Urothelium cell line (cell line): ENCODE measurements around the gene CLINT1.

Source experiments
- DNase-seq: peaks from one replicate; pipeline ENCODE4 v3.0.0; 2011; ENCODE audit warnings: low spot score, mixed read lengths
- FAIRE-seq: peaks from 2 replicates; lab custom pipeline; 2011; peaks lifted over from hg19 to GRCh38; lab: Jason Lieb, UNC

Gene CLINT1

DNA sequence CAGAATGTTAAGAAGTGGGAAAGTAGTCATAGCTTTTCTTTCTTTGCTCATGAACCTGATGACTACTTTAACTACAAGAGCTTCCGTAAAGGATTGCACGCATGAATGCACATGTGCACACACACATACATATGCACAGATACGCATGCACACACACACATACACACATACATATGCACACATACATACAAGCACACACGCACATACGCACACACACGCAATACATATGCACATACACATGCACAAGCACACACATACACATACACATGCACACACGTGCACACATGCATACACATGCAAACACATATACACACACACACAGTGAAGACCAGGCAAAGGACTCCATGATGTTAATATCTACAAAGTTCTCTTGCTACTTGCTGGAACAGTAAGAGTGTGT, 92.5 kb downstream of the CLINT1 start:
- DNase-seq: no peak
- FAIRE-seq: peak; percentile 55

- DNase-seq (no peak), FAIRE-seq (no peak)
Observed at GRCh38 chr5:157764531-157764930, 94.4 kb downstream of the CLINT1 start.

GRCh38 chr5:157761690-157762621, 97.0 kb downstream of the CLINT1 start:
- peak; percentile 67 for DNase-seq
- no peak for FAIRE-seq

DNA sequence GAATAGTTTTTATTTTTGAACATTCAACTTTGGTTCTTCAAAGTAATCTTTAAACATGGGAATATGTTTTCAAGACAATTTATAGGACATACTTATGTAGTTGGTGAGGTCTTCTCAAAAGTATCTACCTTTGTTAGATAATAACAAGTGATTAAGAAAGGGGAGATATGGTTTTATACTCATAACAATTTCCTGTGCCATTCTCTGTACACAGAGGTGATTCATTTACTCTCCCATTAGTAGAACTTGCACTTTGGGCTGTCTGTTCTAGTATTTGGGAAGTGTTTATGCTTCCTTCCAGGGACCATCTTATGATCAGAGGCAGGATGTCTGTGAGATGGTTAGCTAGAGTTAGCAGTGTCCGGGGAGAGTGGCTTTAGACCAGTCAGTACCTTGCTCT, 100.2 kb downstream of the CLINT1 start:
- no peak for FAIRE-seq
- DNase-seq: no peak

DNA sequence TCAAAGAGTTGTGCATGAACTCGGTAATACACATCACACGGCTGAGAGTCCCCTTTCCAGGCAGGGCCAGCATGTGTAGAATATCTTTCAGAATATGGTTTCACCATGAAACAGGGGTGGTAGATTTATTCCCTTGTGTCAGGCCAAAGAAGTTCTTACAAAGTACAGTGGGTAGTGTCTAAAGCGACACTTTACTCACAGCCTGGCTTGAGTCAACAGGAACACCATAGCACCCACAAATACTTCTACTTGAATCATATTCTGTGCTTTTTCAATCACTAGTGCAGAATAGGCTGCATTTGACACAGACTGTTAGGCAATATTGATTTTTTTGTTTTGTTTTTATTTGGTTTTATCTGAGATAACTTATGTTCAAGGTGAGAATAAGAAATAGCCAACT, 102.8 kb downstream of the CLINT1 start:
- FAIRE-seq (no peak), DNase-seq (no peak)

- FAIRE-seq (no peak), DNase-seq (peak; percentile 57)
Observed at GRCh38 chr5:157750320-157750719, 108.6 kb downstream of the CLINT1 start.

- FAIRE-seq (no peak), DNase-seq (no peak)
Observed at GRCh38 chr5:157749462-157749799, 109.5 kb downstream of the CLINT1 start.

DNA sequence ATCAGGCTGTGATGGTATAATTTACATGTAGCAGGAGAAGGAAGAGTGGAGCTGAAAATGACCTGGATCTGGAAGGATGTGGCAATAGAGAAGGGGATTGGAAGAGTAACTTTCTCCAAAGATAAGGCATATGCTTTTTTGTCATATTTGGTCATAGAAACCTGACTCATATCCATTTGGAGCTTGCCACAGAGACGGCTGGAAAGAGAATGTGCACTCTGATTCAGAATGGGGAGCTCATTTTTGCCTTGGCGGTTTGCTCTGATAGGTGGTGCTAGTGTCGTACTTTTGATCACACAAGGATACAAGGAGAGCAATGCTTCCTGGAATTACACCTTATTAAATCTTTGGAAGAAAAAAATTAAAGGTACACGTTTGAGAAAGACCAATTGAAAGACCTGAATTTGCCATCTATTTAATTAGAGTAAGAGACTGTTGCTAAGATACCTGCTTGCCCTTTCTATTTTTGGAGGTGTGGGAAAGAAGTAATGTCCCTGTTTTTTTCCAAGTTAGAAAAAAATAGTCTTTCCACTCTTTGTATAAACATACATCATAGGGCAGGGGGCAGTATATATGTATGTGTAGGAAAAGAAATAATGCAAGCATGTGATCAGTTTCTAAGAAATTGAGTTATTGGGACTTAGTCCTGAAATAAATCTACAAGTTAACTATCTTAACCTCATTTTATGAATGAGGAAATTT, 110.0 kb downstream of the CLINT1 start:
- DNase-seq (peak; percentile 43), FAIRE-seq (no peak)

DNA sequence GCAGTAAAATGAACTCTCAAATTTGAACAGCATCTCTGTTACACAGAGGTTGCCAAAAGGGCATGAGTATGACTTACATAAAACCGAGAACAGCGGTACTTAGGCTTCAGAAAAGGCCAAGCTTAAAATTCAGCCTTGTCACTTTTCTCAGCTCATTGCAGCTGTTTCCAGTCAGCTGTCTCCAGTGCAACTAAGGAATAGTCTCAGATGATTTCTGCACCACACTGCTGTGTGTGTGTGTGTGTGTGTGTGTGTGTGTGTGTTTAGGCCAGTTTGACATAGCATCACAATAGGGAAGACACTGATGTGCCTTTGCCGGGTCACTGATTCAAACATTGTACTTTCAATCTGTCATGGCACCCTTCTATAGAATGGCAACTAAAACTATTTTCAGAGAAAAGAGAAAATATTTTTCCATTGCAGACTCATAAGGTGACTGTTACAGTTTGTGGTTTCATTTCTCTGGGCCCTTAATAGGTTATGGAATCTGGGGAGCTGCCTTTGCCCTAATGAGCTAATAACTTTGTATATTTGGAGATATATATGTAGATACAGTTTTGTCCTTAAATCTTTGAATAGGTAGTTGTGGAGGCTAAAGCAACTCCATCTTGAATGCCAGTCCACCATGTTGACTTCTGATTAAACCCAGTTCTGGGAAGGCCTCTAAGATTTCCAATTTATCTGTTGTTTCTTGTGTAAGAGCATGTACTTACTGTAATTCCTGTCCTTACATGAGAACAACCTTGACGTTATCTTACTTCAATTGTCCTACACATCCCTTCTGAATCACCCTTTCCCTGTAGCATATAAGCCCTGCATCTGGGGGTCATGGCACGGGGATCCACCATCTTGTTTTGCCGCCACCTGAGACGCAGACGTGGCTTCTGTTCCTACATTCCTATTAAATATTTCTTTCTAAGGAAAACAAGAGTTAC, 110.9 kb downstream of the CLINT1 start:
- DNase-seq (no peak), FAIRE-seq (no peak)

GRCh38 chr5:157747173-157747740, 111.7 kb downstream of the CLINT1 start:
- no peak for FAIRE-seq
- DNase-seq: no peak

GRCh38 chr5:157745041-157745456, 113.9 kb downstream of the CLINT1 start:
- FAIRE-seq (no peak), DNase-seq (no peak)

DNA sequence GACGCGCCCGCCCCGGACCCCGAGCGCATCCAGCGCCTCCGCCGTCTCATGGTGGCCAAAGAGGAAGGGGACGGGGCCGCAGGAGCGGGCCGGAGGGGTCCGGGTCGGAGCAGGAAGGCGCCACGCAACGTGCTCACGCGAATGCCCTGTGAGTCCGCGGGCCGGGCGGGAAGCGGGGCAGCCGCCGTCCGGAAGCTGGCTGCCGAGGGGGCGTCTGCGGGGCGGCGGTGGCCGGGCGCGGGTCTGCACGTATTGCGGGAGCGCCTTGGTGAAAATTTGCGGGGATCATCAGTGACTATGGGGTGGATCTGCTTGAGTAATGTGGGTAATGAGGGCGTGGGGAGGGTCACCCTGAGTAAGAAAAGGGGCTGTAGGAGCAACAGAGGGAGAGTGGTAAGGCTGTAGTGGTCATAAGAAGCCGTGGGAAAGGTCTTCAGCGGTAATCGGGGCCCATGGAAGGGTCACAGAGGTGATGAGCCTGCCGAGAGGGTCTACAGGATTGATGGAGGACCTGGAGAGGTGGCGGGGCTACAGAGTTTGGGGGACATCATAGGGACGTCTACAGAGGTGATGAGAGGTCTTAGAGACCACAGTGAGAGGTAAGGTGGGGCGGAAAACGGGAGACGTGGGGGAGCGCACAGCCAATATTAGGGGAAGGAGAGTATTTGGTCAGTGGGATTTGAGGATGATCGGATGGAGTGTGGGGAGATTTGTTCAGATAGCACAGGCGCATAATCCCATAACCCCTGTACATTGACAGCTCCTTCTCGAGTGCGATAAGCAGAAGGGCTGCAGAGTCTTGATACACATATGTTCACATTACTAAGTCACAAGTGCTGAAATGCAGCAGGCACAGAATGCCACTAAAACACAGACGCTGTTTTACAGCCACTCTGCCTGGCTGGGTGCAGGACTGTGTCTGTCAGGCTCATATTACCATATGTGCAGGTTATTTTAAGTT, 114.6 kb downstream of the CLINT1 start:
- FAIRE-seq (no peak), DNase-seq (peak; percentile 17)

DNA sequence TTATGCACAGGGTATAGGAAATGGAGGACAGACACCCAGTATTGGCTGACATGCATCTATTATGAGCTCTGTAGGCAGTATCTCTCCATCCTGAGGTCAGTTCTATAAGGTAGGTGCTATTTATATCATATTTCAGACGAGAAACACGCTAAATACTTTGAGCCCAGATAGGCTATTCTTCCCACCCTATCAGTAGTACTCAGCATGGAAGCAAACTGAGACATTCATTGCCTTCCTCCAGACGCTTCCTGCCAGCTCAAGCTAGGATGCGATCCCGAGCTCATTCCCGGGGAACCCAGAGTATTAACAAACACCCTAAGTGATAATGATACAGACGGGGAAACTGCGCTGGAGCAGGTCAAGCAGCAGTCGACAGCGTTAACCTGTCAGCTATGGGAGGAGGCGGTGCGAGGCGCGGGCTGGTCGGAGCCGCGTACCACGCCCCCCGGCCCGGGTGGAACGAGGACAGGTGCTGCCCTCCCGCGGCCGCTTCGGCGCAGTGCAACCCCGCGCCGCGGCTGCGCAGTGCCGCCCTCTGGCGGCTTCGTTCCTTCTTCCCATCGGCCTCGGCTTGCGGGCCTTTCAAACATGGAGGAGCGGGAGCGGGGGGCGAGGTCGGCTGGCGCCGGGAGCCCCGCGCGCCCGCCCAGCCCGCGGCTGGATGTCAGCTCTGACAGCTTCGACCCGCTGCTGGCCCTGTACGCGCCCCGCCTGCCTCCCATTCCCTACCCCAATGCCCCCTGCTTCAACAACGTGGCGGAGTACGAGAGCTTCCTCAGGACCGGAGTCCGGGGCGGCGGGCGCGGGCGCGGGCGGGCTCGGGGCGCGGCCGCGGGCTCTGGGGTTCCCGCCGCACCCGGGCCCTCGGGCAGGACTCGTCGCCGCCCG, 115.5 kb downstream of the CLINT1 start, which contains the start of gene LSM11:
Gene LSM11, plus strand, starts transcription at position 550 of the 888 bp plus-strand sequence. Its CDS starts 39 bp downstream, at position 589.
- FAIRE-seq (peak; percentile 85), DNase-seq (peak; percentile 91)

DNA sequence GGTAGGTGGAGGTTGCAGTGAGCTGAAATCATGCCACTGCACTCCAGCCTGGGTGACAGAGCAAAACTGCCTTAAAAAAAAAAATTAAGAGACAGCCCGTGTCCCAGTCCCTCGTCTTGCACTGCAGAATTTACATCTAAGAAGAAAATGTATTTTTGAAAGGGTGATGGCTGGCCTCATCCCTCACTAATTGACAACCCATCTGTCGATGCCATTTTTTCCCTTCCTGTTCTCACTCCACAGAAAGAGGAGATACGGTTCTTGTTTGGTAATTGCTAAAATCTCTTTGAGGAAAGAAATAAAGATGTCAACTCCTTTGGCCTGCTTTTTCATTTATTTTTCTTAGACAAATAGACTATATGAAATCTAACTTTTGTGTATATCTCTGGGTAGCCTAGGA, 117.8 kb downstream of the CLINT1 start:
- DNase-seq: no peak
- FAIRE-seq: no peak

- FAIRE-seq (no peak), DNase-seq (peak; percentile 49)
Observed at GRCh38 chr5:157740229-157740610, 118.7 kb downstream of the CLINT1 start.

- FAIRE-seq: no peak
- no peak for DNase-seq
Observed at GRCh38 chr5:157739388-157740228, 119.3 kb downstream of the CLINT1 start.

DNA sequence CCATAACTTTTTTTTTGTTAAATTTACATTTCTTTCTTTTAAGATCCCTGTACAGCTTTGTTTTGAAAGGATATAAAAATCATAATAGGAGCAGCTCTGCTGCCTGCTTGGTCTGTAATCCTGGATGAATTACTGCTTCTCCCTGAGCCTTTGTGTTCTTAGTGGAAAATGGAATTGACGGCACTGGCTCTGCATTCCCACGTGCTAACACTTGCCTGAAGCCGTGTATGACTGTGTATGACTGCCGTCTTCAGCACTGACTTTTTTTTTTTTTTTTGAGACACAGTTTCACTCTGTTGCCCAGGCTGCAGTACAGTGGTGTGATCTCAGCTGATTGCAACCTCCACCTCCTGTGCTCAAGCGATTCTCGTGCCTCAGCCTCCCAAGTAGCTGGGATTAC, 123.0 kb downstream of the CLINT1 start:
- FAIRE-seq (no peak), DNase-seq (no peak)
